CD14-positive monocyte (primary cell): Measurements from ENCODE around the gene STK31. TPM values are rescaled to one million over a fixed set of nuclear protein-coding genes. Genes with fewer than 3 reads are reported as not detected.
"Not testable (repeated sequence)": the region's sequence is repeated elsewhere in the genome, so short reads cannot be mapped to it uniquely, and the experiment has no call there.

Experiments used
- DNase-seq, 3 donors: peaks; one replicate each; pipeline ENCODE4 v3.0.0-alpha.2; 2011 to 2022
- H2AFZ ChIP-seq: 2 replicates; pipeline ENCODE4 v1.6.0; 2012; ENCODE audit warnings: mild to moderate bottlenecking, low read depth, low read length, inconsistent platforms; ENCODE audit not compliant: insufficient read depth, poor library complexity, severe bottlenecking
- H3K27ac ChIP-seq, 2 donors: 1 replicate in 1 of 2; 2 replicates in 1 of 2; pipeline ENCODE4 v1.5.1; 2012 to 2013; ENCODE audit warnings: low read length in 2 of 2, control low read depth in 1 of 2, inconsistent platforms in 1 of 2, low read depth in 1 of 2, mild to moderate bottlenecking in 1 of 2
- H3K27me3 ChIP-seq, 2 donors: one replicate each; pipeline versions ENCODE4 v1.6.0 to v1.6.1; 2011 to 2013; ENCODE audit warnings: low read length in 2 of 2; ENCODE audit not compliant: control insufficient read depth in 2 of 2, insufficient read depth in 2 of 2
- H3K36me3 ChIP-seq, 2 donors: replicated peaks in 1 of 2; 1 replicate in 1 of 2; 2 replicates in 1 of 2; pipeline versions ENCODE4 v1.5.1 to v1.6.1; 2012 to 2013; ENCODE audit warnings: low read length in 2 of 2, control low read depth in 1 of 2, inconsistent platforms in 1 of 2, mild to moderate bottlenecking in 1 of 2; ENCODE audit not compliant: insufficient read depth in 2 of 2, control insufficient read depth in 1 of 2
- H3K4me1 ChIP-seq, 2 donors: 1 replicate in 1 of 2; 2 replicates in 1 of 2; pipeline versions ENCODE4 v1.5.1 to v1.6.1; 2012 to 2013; ENCODE audit warnings: low read length in 2 of 2, control low read depth in 1 of 2, inconsistent platforms in 1 of 2, mild to moderate bottlenecking in 1 of 2, moderate library complexity in 1 of 2; ENCODE audit not compliant: insufficient read depth in 2 of 2, control insufficient read depth in 1 of 2
- H3K4me2 ChIP-seq: replicated peaks from 2 replicates; pipeline ENCODE3; 2012; ENCODE audit warnings: low read length, moderate library complexity, mild to moderate bottlenecking; ENCODE audit not compliant: poor library complexity, severe bottlenecking; ENCODE audit errors: extremely low read depth
- H3K4me3 ChIP-seq, 3 experiments: fragments of 200-600 bp in 1 of 3; sonication (generic) in 1 of 3; replicated peaks in 1 of 3; 1 replicate in 2 of 3; 2 replicates in 1 of 3; pipeline ENCODE4 v1.5.1; 2011 to 2013; ENCODE audit warnings: low read length in 3 of 3, mild to moderate bottlenecking in 3 of 3, control low read depth in 2 of 3, low read depth in 2 of 3, inconsistent platforms in 1 of 3, moderate library complexity in 1 of 3
- H3K79me2 ChIP-seq: 2 replicates; pipeline ENCODE4 v1.6.0; 2012; ENCODE audit warnings: mild to moderate bottlenecking, control low read depth, inconsistent platforms, low read length, moderate library complexity; ENCODE audit not compliant: insufficient read depth
- H3K9ac ChIP-seq: 2 replicates; pipeline ENCODE4 v1.6.0; 2017; ENCODE audit warnings: low read length, mild to moderate bottlenecking; ENCODE audit not compliant: insufficient read depth, poor library complexity, severe bottlenecking
- H3K9me3 ChIP-seq, 2 donors: replicated peaks in 1 of 2; 1 replicate in 1 of 2; 2 replicates in 1 of 2; pipeline versions ENCODE4 v1.5.1 to v1.6.1; 2012 to 2013; ENCODE audit warnings: low read length in 2 of 2, control low read depth in 1 of 2; ENCODE audit not compliant: control insufficient read depth in 1 of 2, insufficient read depth in 1 of 2
- H4K20me1 ChIP-seq: 2 replicates; pipeline ENCODE4 v1.6.0; 2012; ENCODE audit warnings: mild to moderate bottlenecking, low read length, control low read depth, moderate library complexity; ENCODE audit not compliant: insufficient read depth
- H3K27ac Mint-ChIP-seq, 7 donors: one replicate each; pipeline ENCODE4 v1.8.0; 2020; ENCODE audit warnings: mild to moderate bottlenecking in 7 of 7, mixed read lengths in 7 of 7, moderate library complexity in 6 of 7, inconsistent platforms in 2 of 7
- H3K27me3 Mint-ChIP-seq, 3 donors: one replicate each; pipeline ENCODE4 v1.8.0; 2021 to 2022; ENCODE audit warnings: low read depth in 3 of 3, mild to moderate bottlenecking in 3 of 3, mixed read lengths in 3 of 3, moderate library complexity in 3 of 3, inconsistent platforms in 1 of 3
- H3K36me3 Mint-ChIP-seq, 2 donors: one replicate each; pipeline ENCODE4 v1.8.0; 2020; ENCODE audit warnings: mixed read lengths in 2 of 2, inconsistent platforms in 1 of 2, mild to moderate bottlenecking in 1 of 2
- H3K4me1 Mint-ChIP-seq: one replicate; pipeline ENCODE4 v1.8.0; 2020; ENCODE audit warnings: mild to moderate bottlenecking, mixed read lengths
- H3K4me3 Mint-ChIP-seq, 2 donors: one replicate each; pipeline ENCODE4 v1.8.0; 2020; ENCODE audit warnings: mild to moderate bottlenecking in 2 of 2, mixed read lengths in 2 of 2, moderate library complexity in 1 of 2
- H3K9me3 Mint-ChIP-seq, 7 donors: one replicate each; pipeline ENCODE4 v1.8.0; 2020 to 2022; ENCODE audit warnings: mixed read lengths in 7 of 7, mild to moderate bottlenecking in 6 of 7, moderate library complexity in 6 of 7, inconsistent platforms in 2 of 7
- CTCF ChIP-seq: fragments of 200-600 bp; IDR thresholded peaks from one replicate; pipeline ENCODE4 v1.8.0; 2022; ENCODE audit warnings: antibody characterized with exemption, mild to moderate bottlenecking
- WGBS: methylation state at CpG from one replicate; pipeline ENCODE4 v1.1.5; 2013; ENCODE audit warnings: missing lambda C conversion rate; ENCODE audit not compliant: insufficient coverage; 5-methylcytosine and 5-hydroxymethylcytosine counted together
- intact Hi-C, 2 donors: fragments of 100-400 bp; cut with micrococcal nuclease; formaldehyde crosslinking; loops; one replicate each; pipeline versions ENCODE4 v1.15.0 to v1.15.1; 2023
- polyA plus RNA-seq, 3 donors: library from polyadenylated mRNA; depleted of rRNA in 1 of 3; unstranded in 2 of 3; stranded (reverse) in 1 of 3; fragments of 300-500 nt in 2 of 3; fragments of >200 nt in 1 of 3; fragmentation: Illumina TruSeq in 2 of 3; gene quantifications; 1 replicate in 2 of 3; 2 replicates in 1 of 3; pipeline ENCODE4 v1.2.3, GENCODE V29; 2012 to 2021

STK31 gene
- polyA plus RNA-seq, 3 donors: 0.11 TPM; not detected in 2

DNA sequence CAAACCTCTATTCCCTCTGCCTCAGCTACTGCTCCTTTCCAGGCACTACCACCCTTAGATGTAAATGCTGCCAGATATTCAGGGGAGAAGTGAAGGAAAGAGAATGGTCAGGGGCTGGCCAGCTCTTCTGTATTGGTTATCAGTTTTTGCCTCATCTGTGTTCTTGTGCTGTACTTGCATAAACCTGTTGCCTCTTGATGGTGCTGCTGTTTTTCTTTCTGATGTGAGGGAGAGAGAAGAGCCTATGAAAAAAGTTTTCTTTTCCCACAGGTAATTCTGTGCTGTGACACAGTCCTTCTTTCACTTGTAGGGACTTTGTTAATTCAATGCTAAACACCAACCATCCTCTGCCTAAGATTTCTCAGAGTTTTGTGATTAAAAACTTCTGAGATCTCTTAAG, 57.5 kb downstream of the STK31 start:
- H3K4me3 ChIP-seq: no peak overlapping the region
- H3K4me1 ChIP-seq: no peaks in the 10 kb centered on the region
- H3K4me2 ChIP-seq: no peak overlapping the region
- Mint-ChIP-seq H3K27me3 (no peaks in the 10 kb centered on the region), H3K4me3 (no peak overlapping the region), H3K27ac (no peak overlapping the region), H3K9me3 (no peaks in the 10 kb centered on the region), H3K4me1 (no peaks in the 10 kb centered on the region), H3K36me3 (no peaks in the 10 kb centered on the region)
- no peak overlapping the region for H2AFZ ChIP-seq
- DNase-seq: no peak
- H3K9ac ChIP-seq: no peak overlapping the region
- H4K20me1 ChIP-seq: no peaks in the 10 kb centered on the region
- H3K27ac ChIP-seq: no peak overlapping the region
- no peaks in the 10 kb centered on the region for H3K9me3 ChIP-seq
- no peak for TF ChIP-seq CTCF
- no peaks in the 10 kb centered on the region for H3K79me2 ChIP-seq
- no peaks in the 10 kb centered on the region for H3K27me3 ChIP-seq
- intact Hi-C loops: no loop called here
- no peaks in the 10 kb centered on the region for H3K36me3 ChIP-seq

- no peak for DNase-seq
- H3K27me3 Mint-ChIP-seq: no peaks in the 10 kb centered on the region
- Histone ChIP-seq H3K9ac (no peak overlapping the region), H3K36me3 (no peaks in the 10 kb centered on the region), H3K4me2 (no peak overlapping the region), H3K9me3 (no peaks in the 10 kb centered on the region), H4K20me1 (no peaks in the 10 kb centered on the region), H2AFZ (no peak overlapping the region), H3K27me3 (no peaks in the 10 kb centered on the region), H3K27ac (no peak overlapping the region), H3K4me3 (no peak overlapping the region), H3K4me1 (no peaks in the 10 kb centered on the region), H3K79me2 (no peaks in the 10 kb centered on the region)
- H3K9me3 Mint-ChIP-seq: peaks cover 0 to 2% (median 0%) of the 10 kb centered on the region in 7 donors
- H3K36me3 Mint-ChIP-seq: no peaks in the 10 kb centered on the region
- no peak for TF ChIP-seq CTCF
- H3K27ac Mint-ChIP-seq: no peak overlapping the region
- no peak overlapping the region for H3K4me3 Mint-ChIP-seq
- no peaks in the 10 kb centered on the region for H3K4me1 Mint-ChIP-seq
- no CpG with 5 or more reads among the region's 3 CpGs for WGBS
- intact Hi-C loops: no loop called here
Measured at GRCh38 chr7:23768022-23768421, 58.0 kb downstream of the STK31 start.

DNA sequence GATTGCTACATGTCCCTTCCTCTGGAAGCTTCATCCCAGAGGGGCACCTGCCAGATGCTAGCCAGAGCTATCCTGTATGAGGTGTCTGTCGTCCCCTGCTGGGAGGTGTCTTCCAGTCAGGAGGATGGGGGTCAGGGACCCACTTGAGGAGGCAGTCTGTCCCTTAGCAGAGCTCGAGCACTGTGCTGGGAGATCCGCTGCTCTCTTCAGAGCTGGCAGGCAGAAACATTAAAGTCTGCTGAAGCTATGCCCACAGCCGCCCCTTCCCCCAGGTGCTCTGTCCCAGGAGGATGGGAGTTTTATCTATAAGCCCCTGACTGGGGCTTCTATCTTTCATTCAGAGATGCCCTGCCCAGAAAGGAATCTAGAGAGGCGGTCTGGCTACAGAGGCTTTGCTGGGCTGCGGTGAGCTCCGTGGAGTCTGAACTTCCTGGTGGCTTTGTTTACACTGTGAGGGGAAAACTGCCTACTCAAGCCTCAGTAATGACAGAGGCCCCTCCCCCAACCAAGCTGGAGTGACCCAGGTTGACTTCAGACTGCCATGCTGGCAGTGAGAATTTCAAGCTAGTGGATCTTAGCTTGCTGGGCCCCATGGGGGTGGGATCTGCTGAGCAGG, 69.3 kb downstream of the STK31 start:
- DNase-seq, H3K9ac ChIP-seq, H3K27ac Mint-ChIP-seq, H3K9me3 ChIP-seq, intact Hi-C loops, H3K36me3 ChIP-seq, H3K4me3 ChIP-seq, H4K20me1 ChIP-seq, H3K4me3 Mint-ChIP-seq, H3K36me3 Mint-ChIP-seq, H3K27me3 ChIP-seq, H3K27ac ChIP-seq, H2AFZ ChIP-seq, H3K79me2 ChIP-seq, H3K4me1 ChIP-seq, H3K9me3 Mint-ChIP-seq, H3K4me1 Mint-ChIP-seq, H3K27me3 Mint-ChIP-seq, H3K4me2 ChIP-seq: not testable (repeated sequence)
- 94% methylated on average over 6 of the region's 7 CpGs for WGBS
